Gastrocnemius medialis (tissue), 4 donors: Measurements from ENCODE around the gene LPIN3. TPM values are rescaled to one million over a fixed set of nuclear protein-coding genes. Genes with fewer than 3 reads are reported as not detected.

ENCODE experiments used
- ATAC-seq, 2 donors: fragments of 150-250 bp; one replicate each; pipeline ENCODE4 v1.9.1; 2016
- DNase-seq, 2 donors: peaks; one replicate each; pipeline ENCODE4 v3.0.0-alpha.2; 2019
- H3K27ac ChIP-seq, 4 donors: fragments of 200-600 bp; sonication (generic); 1 replicate in 1 of 4; 2 replicates in 3 of 4; pipeline ENCODE4 v1.5.1; 2016 to 2018; ENCODE audit warnings: mild to moderate bottlenecking in 2 of 4, moderate library complexity in 1 of 4
- H3K27me3 ChIP-seq, 3 donors: fragments of 200-600 bp; sonication (generic) in 2 of 3; 1 replicate in 1 of 3; 2 replicates in 2 of 3; pipeline versions ENCODE4 v1.5.1 to v1.6.0; 2016 to 2019; ENCODE audit warnings: mild to moderate bottlenecking in 1 of 3, moderate library complexity in 1 of 3
- H3K36me3 ChIP-seq, 2 donors: fragments of 200-600 bp; sonication (generic) in 1 of 2; one replicate each; pipeline ENCODE4 v1.5.1; 2017 to 2018
- H3K4me1 ChIP-seq, 2 donors: fragments of 200-600 bp; sonication (generic) in 1 of 2; one replicate each; pipeline ENCODE4 v1.5.1; 2016 to 2017; ENCODE audit warnings: mild to moderate bottlenecking in 2 of 2
- H3K4me3 ChIP-seq, 4 donors: fragments of 200-600 bp; sonication (generic) in 3 of 4; 1 replicate in 1 of 4; 2 replicates in 3 of 4; pipeline ENCODE4 v1.5.1; 2016 to 2019; ENCODE audit warnings: mild to moderate bottlenecking in 2 of 4
- H3K9me3 ChIP-seq, 3 donors: fragments of 200-600 bp; sonication (generic) in 2 of 3; 1 replicate in 1 of 3; 2 replicates in 2 of 3; pipeline ENCODE4 v1.5.1; 2016 to 2019
- POLR2A ChIP-seq, 2 donors: fragments of 450-650 bp; IDR thresholded peaks; one replicate each; pipeline ENCODE4 v1.6.1; 2017; ENCODE audit warnings: antibody characterized with exemption in 2 of 2, mild to moderate bottlenecking in 2 of 2, moderate library complexity in 2 of 2
- in situ Hi-C, 4 donors: fragments of 200-750 bp; cut with MboI; loops; one replicate each; pipeline versions ENCODE4 v1.15.0 to v1.8.0; 2017; ENCODE audit warnings: low sequenced_read_pairs in 4 of 4
- intact Hi-C: fragments of 100-400 bp; cut with DNase I; formaldehyde crosslinking; loops from one replicate; pipeline ENCODE4 v1.15.1; 2023; ENCODE audit warnings: low total_unique reads
- total RNA-seq, 4 donors: library from RNA; depleted of rRNA; stranded (reverse); fragments of >200 nt; gene quantifications; one replicate each; pipeline versions ENCODE4 v1.1.0 to v1.2.3, GENCODE V29; 2016
- TF ChIP-seq, protein P1 (sequence below), 5 experiments: fragments of 450-650 bp in 3 of 5; fragments of 200-600 bp in 2 of 5; sonication (generic) in 2 of 5; IDR thresholded peaks in 4 of 5; conservative IDR thresholded peaks in 1 of 5; 1 replicate in 4 of 5; 2 replicates in 1 of 5; pipeline ENCODE4 v1.5.1; 2016 to 2019; ENCODE audit warnings: antibody characterized with exemption in 5 of 5, mild to moderate bottlenecking in 3 of 5, moderate library complexity in 3 of 5

Gene LPIN3
- total RNA-seq, 4 donors from 2014 or later = 0.56 to 2.4 (median 1.1) TPM

DNA sequence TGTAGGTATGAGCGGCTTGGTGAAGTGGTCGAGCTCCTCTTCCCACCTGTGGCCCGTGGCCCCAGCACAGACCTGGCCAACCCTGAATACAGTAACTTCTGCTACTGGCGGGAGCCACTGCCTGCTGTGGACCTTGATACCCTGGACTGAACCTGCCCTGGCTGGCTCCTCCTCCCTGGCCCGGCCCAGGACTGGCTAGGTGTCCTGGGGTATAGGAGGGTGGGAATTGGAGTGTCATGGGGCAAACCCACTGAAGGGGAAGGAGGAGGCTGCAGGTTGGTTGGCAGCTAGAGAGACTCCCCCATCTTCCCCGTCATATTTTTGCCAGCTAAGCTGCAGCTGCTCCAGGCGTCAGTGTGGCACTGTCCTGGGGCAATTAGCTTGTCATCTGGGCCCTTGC, 18.1 kb downstream of the LPIN3 start:
- Histone ChIP-seq H3K27ac (no peak overlapping the region), H3K4me1 (peaks cover 8 to 13% of the 10 kb centered on the region in 2 donors), H3K36me3 (no peaks in the 10 kb centered on the region), H3K4me3 (no peak overlapping the region), H3K27me3 (no peaks in the 10 kb centered on the region), H3K9me3 (no peaks in the 10 kb centered on the region)
- no peak for ATAC-seq
- no peak for TF ChIP-seq POLR2A (IDR thresholded peaks at IDR 0.05)
- TF ChIP-seq, protein P1, sequence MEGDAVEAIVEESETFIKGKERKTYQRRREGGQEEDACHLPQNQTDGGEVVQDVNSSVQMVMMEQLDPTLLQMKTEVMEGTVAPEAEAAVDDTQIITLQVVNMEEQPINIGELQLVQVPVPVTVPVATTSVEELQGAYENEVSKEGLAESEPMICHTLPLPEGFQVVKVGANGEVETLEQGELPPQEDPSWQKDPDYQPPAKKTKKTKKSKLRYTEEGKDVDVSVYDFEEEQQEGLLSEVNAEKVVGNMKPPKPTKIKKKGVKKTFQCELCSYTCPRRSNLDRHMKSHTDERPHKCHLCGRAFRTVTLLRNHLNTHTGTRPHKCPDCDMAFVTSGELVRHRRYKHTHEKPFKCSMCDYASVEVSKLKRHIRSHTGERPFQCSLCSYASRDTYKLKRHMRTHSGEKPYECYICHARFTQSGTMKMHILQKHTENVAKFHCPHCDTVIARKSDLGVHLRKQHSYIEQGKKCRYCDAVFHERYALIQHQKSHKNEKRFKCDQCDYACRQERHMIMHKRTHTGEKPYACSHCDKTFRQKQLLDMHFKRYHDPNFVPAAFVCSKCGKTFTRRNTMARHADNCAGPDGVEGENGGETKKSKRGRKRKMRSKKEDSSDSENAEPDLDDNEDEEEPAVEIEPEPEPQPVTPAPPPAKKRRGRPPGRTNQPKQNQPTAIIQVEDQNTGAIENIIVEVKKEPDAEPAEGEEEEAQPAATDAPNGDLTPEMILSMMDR (IDR thresholded peaks at IDR 0.05 in 4 of 5, conservative IDR thresholded peaks at IDR 0.05 in 1 of 5) = no peak
- intact Hi-C loops = no loop called here
- DNase-seq = no peak
- in situ Hi-C loops = no loop called here

DNA sequence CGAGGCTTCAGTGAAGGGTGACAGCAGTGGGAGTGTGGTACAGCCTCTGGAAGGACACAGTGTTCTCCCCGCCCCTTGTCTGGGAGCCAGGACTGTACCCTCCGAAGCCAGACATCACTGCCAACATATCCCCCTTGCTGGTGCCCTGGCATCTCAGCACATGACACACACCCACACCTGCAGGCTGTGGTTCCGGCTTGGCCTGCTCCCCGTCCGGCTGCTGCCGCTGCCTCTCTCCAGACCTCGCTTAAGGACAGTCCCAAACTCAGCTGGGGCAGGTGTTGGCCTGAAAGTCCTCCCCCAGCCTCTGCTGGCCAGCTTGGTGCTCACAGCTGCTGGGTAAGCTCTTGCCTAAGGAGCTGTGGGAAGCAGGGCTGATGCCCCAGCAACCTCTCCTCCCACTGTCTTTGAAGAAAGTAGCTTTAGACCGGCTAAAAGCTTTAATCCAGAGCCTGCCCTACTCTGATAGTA, 19.0 kb downstream of the LPIN3 start:
- H3K36me3 ChIP-seq = no peaks in the 10 kb centered on the region

DNA sequence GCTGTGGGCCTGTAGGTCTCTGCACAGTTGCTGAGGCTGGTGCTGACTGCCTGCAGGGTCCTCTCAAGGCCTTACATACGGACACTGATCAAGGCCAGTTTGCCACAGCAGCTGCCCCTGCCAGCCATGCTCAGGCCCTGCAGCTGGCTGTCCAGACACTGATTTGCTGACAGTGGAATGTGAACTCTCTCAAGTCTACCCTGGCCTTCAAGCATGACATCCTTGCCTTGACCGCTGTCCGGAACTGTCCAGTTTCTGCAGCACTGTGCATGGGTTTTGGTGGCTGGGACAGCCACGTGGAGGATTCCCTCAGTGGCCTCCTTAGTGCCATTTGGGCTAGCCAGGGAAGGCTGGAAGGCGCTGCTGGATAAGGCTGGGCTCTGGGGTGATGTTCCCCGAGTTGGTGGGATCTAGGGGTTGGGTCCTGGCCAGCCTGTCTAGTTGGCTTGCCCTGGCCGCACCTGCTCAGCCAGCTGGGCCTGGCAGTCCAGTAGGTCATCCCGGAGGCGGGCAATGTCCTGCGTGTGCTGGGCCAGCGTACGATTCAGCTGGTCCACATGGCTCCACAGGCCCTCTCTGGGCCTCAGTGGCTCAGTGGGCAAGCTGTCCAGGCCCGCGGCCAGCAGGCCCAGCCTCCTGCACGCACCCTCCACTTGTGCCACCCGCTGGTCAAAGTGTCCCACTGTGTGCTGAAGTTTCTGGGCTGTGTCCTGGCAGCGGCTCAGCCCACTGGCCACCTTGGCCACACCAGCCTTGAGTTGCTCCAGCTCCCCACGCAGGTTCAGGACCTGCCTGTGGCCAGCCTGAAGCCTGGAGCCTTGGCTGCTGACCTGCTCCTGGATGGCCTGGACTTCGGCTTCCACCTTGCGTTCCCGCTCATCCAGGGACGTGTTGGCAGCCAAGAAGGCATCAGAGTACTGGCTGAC, 20.5 kb downstream of the LPIN3 start:
- peak overlapping the region in 2 of 4 donors; percentile 52 to 61 for H3K27ac ChIP-seq
- no peaks in the 10 kb centered on the region for H3K9me3 ChIP-seq
- intact Hi-C loops = no loop called here
- peaks cover 11 to 17% (median 14%) of the 10 kb centered on the region in 3 donors for H3K27me3 ChIP-seq
- no peak overlapping the region for H3K4me3 ChIP-seq
- ATAC-seq (no peak), DNase-seq (no peak)
- in situ Hi-C loops = no loop called here
- TF ChIP-seq, protein P1 (IDR thresholded peaks at IDR 0.05 in 4 of 5, conservative IDR thresholded peaks at IDR 0.05 in 1 of 5) = no peak
- TF ChIP-seq POLR2A (IDR thresholded peaks at IDR 0.05) = no peak
- H3K4me1 ChIP-seq = peaks cover 11 to 13% of the 10 kb centered on the region in 2 donors
- no peaks in the 10 kb centered on the region for H3K36me3 ChIP-seq

More for the DNA sequence above, 19.0 kb downstream of the LPIN3 start:
- Histone ChIP-seq H3K4me1 (peaks cover 8 to 13% of the 10 kb centered on the region in 2 donors), H3K27me3 (peaks cover under 1 to 2% (median 2%) of the 10 kb centered on the region in 3 donors), H3K9me3 (no peaks in the 10 kb centered on the region), H3K27ac (peak overlapping the region in 2 of 4 donors; percentile 43 to 50), H3K4me3 (no peak overlapping the region)
- intact Hi-C loops = no loop called here
- TF ChIP-seq, protein P1 (IDR thresholded peaks at IDR 0.05 in 4 of 5, conservative IDR thresholded peaks at IDR 0.05 in 1 of 5) = no peak
- no peak for TF ChIP-seq POLR2A (IDR thresholded peaks at IDR 0.05)
- in situ Hi-C loops = no loop called here
- ATAC-seq (peak; percentile 53 to 59), DNase-seq (peak; percentile 48 to 75)

DNA sequence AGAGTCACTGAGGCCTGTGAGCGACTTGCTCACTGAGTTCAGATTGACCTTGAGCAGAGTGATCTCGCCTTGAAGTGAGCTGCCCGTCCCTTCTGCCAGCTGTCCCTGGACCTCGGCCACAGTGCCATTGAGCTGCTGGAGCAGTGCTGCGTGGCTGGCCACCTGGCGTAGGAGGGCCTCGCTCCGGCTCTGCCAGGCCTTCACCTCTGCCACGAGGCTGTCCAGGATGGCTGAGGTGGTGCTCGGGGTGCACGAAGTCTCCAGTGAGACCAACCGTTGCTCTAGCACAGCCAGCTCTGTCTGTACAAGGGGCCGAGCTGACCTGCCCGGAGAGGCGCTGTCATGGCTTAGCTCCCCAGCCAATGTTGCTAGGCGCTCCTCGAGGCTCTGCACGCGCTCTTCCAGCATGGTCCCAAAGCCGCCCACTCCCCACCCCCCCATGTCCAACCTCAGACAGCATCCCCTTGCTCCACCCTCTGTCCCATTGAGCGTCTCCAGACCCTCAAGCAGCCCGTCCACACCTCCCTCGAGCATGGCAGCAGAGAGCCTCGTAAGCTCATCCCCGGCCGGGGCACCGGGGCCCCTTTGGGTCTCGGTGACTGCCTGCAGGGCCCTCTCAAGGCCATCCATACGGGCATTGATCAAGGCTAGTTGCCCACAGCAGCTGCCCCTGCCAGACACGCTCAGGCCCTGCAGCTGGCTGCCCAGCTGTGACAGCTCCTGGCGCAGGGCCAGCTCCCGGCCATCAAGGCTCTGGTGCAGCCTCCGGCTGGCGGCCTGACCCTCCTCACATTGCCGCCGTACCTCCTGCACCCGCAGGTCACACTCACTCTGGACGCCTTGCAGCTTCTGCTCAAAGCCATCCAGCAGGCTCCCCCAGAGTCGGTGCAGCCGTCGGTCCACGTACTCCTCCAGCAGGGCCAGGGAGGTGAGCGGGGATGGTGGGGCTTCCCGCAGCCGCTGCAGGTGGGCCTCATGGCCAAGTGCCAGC, 21.4 kb downstream of the LPIN3 start:
- Histone ChIP-seq H3K27me3 (peaks cover 14 to 21% (median 17%) of the 10 kb centered on the region in 3 donors), H3K4me1 (peaks cover 12 to 13% of the 10 kb centered on the region in 2 donors), H3K4me3 (no peak overlapping the region), H3K9me3 (no peaks in the 10 kb centered on the region), H3K27ac (peak overlapping the region in 1 of 4 donors; percentile 61), H3K36me3 (no peaks in the 10 kb centered on the region)
- ATAC-seq (peak; percentile 69 to 77), DNase-seq (peak; percentile 50 to 81)
- in situ Hi-C loops = no loop called here
- intact Hi-C loops = no loop called here
- TF ChIP-seq, protein P1 (IDR thresholded peaks at IDR 0.05 in 4 of 5, conservative IDR thresholded peaks at IDR 0.05 in 1 of 5) = no peak
- TF ChIP-seq POLR2A (IDR thresholded peaks at IDR 0.05) = no peak
